HG02943 (cell line): ENCODE results near the gene FGFR3.
A peak's percentile ranks its signal among the peaks of the same experiment; 100 is the strongest.
"Not testable (repeated sequence)": the region's sequence is repeated elsewhere in the genome, so short reads cannot be mapped to it uniquely, and the experiment has no call there.

Experiments used
- ATAC-seq: cut with Tn5 transposase; IDR thresholded peaks from one replicate; pipeline ENCODE4 v1.9.1; 2021; ENCODE audit warnings: mild to moderate bottlenecking, low read depth, moderate library complexity; ENCODE audit not compliant: unreplicated experiment

Gene FGFR3

DNA sequence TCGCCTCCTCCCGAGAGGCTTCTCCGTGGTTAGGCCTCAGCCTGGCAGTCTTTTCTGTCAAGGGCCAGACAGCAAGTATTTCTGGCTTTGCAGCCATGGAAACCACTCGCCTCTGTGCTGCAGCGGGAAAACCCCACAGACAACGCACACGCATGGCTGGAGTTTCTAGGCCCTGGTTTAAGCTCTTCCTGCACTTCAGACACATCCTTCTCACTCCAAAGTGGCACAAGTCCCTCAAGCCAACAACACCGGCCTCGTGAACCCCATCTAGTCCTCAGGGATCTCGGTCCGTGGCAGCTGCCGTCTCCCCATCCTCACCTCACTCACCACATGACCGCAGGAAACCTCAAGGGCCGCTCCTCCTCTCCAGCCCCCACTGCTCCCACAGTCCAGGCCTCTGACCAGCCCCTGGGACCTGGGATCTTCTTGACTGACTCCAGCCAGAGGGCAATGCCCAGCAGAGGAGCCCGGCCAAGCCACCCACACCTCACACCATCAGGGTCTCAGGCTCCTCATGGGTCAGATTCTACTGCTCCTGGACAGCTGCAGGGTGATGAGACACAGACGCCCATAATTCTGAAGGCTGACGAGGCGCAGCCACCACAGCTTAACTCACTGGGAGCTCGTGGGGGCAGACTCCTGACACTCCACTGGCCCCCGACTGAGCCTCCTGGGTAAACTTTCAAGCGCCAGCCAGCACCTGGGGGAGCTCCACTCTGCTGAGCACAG lies 41.1 kb downstream of the FGFR3 start:
- ATAC-seq: no peak

DNA sequence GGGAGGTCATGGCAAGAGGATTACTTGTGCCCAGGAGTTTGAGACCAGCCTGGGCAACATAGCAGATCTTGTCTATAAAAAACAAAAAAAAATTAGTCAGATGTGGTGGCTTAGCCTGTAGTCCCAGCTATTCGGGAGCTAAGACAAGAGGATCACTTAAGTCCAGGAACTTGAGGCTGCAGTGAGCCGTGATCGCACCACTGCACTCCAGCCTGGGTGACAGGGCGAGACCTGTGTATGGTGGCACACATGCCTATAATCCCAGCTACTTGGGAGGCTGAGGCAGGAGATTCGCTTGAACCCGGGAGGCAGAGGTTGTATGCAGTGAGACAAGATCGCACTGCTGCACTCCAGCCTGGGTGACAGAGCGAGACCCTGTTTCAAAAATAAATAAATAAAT lies 42.7 kb downstream of the FGFR3 start:
- ATAC-seq: not testable (repeated sequence)

DNA sequence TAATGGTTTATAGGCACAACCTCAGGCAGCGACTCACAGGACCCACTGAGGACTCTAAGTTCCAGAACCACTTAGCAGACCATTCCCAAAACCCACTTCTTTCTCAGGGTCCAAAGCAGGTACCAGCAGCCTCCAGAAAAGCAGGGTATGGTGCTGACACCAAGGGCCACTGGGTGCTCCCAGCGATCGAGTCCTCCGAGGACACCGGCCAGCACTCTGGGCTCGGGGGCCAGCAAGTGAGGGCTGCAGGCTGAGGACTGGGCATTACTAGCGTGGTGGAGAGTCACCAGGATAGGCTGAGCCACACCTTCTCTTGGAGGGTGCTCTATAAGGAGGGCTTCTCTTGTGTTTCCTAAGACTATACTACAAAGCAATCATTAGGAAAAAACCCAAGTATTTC lies 43.6 kb downstream of the FGFR3 start:
- no peak for ATAC-seq

- ATAC-seq: no peak
Measured at GRCh38 chr4:1837069-1837468, 44.0 kb downstream of the FGFR3 start.

DNA sequence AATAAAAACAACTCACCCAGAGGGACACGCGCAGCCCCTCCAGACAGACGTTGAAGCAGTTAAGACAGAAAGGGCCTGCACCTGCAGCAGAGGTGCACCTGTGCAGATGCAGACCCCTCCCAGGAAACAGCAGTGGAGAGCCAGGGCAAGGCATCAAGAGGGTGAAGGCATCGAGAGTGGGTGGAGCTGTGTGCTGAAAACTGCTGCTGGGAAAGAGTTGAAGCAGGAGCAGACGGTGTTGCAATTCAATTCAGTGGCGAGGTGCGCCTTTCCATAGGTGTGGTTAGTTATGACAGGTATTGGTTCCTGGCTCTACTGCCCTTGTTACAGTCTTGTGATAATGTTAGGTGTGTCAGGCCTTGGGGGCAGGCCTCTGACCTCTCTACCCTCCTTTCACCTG lies 46.2 kb downstream of the FGFR3 start:
- ATAC-seq: no peak

DNA sequence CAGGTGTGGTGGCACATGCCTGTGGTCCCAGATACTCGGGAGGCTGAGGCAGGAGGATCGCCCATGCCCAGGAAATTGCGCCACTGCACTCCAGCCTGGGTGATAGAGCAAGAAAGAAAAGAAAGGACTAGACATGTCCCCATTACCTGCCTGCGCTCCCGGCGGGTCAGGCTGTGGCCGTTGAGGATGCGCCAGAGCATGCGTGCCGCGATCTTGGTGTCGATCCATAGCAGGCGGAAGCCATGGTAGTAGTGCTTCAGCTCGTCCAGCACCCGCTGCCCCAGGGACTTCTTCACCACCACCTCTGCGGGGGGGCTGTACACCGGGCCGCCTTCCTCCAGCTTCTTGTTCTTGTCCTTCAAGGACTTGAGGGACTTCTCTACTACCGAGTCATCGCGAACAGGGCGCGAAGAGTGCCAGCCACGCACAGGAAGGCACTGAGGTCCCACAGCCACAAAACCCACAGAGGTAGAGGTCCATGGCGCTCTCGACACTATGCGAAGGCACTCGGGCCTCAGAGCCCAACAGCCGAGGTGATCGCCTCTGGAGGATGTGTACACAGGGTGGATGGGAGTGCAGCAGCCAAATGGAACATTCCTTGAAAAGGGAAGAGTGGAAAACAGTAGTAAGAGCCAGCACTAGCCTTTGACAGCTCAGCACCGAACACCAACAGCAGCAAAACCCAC lies 48.3 kb downstream of the FGFR3 start:
- no peak for ATAC-seq

DNA sequence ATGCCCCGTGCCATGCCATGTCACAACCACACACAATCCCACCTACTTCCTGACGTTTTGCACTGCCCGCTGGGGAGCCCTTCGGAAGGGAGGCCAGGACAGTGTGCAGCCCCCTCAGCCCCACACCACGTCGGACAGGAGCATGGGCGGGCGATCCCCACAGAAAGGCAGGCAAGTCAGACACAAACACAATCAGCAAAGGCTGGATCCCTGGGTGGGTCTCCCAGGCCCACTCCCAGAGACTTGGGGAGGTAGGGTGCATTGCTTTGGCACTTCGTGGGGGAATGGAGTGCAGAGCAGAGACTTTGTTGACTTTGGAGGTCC lies 48.8 kb downstream of the FGFR3 start:
- ATAC-seq: no peak

DNA sequence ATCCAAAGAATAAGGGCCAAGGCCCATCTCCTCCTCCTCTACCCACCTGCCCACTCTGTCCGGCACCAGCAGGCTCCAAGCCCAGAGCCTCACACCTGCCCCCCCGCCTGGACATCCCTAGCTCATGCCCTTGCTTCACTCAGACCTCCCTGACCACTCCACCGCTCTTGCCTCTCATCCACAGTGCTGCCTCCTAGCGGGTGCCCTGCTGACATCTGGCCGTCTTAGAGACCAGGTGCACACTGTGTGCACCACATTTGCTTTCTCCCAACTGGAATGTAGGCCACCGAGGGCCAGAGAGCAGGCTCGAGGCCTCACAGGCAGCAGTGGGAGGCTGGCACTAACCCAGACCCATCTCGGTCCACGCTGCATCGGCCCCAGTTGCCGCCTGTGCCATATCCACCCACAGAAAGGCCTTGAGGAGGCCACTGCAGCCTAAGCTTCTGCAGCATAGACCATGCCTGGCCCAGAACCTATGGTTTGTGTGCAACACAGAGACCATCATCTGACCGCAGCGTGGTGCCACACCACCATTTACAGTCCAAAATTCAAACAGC lies 49.3 kb downstream of the FGFR3 start:
- no peak for ATAC-seq

GRCh38 chr4:1842993-1843448 lies 49.9 kb downstream of the FGFR3 start:
- no peak for ATAC-seq

- ATAC-seq: no peak
Measured at GRCh38 chr4:1843852-1844251, 50.8 kb downstream of the FGFR3 start.

GRCh38 chr4:1844618-1845017 lies 51.5 kb downstream of the FGFR3 start:
- ATAC-seq: not testable (repeated sequence)

GRCh38 chr4:1846580-1846979 lies 53.5 kb downstream of the FGFR3 start:
- no peak for ATAC-seq

- no peak for ATAC-seq
Measured at GRCh38 chr4:1850276-1850675, 57.2 kb downstream of the FGFR3 start.

DNA sequence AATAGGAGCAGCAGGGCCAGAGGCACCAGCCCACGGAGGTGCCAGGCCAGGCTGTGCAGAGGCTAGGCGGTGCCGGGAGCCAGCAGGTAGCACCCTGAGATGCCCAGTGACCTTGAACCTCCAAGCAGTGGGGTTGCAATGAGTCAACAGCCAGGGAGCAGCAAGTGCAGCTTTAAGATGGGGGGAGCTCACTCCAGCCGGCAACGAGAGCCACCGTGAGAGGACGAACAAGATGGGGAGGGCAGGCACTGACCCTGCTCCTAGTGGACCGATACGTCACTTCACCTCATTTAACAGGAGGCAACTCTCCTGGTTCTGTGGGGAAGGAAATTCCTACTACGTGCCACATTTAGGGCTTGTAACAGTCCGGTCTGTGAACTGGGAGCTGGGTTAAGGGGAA lies 58.1 kb downstream of the FGFR3 start:
- ATAC-seq: no peak

GRCh38 chr4:1851575-1852410 lies 58.7 kb downstream of the FGFR3 start:
- ATAC-seq: no peak

DNA sequence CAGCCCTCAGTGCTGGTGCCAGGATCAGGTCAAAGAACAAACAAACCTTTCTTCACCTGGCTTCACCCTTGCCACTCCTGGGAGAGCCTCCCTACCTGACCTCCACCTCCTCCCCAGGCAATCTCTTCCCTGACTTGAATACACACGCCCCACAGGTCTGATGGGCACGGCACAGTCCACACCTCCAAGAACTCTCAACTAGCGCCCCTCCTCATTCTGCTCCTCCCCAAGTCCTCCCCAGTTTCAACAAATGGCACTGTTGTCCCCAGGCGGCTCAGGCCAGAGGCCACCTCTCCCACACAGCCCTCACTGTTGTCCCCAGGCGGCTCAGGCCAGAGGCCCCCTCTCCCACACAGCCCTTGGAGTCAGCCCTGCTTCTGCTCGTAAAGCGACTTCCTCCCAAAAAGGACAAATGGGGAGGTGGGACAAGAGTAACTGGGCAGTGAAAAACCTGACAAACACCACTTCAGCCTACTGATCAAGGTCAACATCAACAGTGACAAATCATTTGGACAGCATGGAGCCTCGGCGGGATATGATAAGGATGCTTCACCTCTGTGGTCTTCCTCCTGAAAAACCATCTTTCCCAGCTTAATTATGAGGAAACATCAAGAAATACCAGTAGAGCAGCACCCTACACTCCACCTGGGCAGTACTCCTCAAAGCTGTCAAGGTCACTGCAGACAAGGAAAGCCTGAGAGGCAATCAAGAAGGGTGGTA lies 60.0 kb downstream of the FGFR3 start:
- ATAC-seq: no peak

- ATAC-seq: no peak
Measured at GRCh38 chr4:1854752-1855151, 61.7 kb downstream of the FGFR3 start.

GRCh38 chr4:1855333-1856070 lies 62.4 kb downstream of the FGFR3 start:
- peak; percentile 23 for ATAC-seq

- peak; percentile 81 for ATAC-seq
Measured at GRCh38 chr4:1856071-1856942, 63.2 kb downstream of the FGFR3 start, which contains the start of gene LETM1. TSS of gene LETM1 (minus strand) at chr4:1856156. CDS start at chr4:1855950, 206 bp downstream.
